ENCODE measurements around the gene DDX20.
"Not testable (repeated sequence)": the region's sequence is repeated elsewhere in the genome, so short reads cannot be mapped to it uniquely, and the experiment has no call there.

The DDX20 gene

DNA sequence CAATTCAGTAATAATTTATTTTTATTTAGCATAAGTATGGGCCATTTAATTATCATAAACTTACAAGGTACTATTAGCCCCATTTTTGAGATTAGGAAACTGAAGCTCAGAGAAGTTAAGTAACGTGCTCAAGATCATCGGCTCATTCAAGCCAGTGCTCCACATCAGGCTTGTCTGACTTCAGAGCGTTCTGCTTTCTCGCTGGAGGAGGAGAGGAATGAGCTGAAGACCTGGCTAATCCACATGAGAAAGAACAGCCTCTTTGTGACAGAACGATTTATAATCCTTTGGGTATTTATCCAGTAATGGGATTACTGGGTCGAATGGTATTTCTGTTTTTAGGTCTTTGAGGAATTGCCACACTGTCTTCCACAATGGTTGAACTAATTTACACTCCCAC lies 39.7 kb downstream of the DDX20 start:
- no peak for DNase-seq

DNA sequence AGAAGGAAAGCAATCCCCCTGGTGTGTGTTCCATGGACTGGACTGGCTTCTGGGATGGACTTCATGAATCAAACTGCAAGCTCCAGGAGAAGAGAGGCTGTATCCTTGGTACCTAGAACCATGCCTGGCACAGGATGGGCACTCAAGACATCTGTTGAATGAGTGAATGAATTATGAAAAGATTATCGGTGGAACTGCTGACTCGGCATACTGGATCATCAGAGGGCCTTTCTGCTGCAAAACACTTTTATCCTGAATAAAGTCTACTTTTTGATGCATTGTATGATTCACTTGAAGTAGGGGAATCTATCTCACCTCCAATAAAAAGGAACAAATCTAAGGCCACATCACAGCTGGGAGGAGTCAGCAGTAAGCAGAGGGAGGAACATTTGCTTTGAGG lies 42.9 kb downstream of the DDX20 start:
- no peak for DNase-seq

DNA sequence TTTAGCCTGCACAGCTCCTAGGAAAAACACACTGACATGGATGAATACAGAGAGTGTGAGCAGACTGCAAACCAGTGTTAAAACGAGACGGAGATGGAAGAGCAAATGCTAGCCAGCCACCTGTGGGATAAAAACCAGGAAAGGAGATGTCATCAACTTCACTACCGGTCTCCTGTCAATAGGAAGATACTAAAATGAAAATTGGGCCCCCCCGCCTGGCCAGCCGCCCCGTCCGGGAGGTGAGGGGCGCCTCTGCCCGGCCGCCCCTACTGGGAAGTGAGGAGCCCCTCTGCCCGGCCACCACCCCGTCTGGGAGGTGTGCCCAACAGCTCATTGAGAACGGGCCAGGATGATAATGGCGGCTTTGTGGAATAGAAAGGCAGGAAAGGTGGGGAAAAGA lies 44.0 kb downstream of the DDX20 start:
- DNase-seq, result not testable (repeated sequence)

DNA sequence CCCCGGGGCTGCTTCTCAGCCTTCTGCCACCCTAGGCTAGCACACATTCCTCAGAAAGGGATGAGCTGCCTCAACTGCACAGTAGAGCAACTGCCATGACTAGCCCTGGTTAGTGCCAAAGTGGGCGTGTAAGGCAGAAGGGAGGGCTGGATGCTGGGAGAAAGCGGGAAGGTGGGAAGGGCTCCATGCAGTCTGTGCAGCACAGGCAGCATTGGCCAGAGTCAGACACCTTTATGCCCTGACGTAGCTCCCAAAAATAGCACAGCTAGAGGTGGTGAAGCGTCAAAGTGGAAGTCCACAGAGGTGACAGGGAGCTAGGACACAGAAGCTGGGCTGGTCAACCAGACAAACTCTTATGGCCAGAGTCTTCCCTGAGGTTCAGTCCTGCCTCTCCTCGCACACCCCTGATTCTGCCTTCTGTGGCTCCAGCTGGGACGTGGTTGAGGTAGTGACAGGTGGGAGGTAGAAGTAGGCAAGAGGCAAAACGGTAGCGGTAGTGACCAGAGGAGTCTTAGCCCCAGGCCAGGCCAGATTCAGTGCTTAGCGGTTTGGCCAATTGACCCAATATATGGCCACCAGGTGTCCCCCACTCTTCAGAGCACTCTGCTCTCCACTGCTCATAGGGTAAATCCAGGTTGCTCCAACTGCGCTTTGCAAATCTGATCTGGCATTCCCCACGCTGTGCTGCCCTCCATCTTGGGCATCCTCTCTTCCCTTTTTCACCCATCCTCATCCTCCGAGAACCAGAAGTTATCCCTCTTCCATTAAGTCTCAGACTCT lies 45.6 kb downstream of the DDX20 start:
- DNase-seq, result no peak

DNA sequence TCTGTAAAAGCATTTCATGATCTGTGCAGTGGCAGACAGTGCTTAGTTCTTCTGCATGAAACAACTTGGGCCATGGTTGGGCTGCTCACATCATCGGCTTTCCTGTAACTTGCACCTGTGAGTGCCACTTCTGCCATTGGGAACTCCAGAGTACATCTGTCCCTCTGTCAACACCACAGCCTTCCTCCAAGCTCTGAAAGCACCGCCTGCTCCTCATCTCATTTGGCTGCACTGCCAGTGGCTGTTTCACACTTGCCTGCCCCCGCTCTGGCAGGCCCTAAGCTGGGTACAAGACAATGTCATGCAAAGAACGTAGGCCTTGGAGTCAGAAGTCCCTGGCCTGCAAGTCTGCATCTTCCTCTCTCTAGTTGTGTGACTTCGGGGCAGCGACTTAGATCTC lies 46.4 kb downstream of the DDX20 start:
- DNase-seq, result no peak

DNA sequence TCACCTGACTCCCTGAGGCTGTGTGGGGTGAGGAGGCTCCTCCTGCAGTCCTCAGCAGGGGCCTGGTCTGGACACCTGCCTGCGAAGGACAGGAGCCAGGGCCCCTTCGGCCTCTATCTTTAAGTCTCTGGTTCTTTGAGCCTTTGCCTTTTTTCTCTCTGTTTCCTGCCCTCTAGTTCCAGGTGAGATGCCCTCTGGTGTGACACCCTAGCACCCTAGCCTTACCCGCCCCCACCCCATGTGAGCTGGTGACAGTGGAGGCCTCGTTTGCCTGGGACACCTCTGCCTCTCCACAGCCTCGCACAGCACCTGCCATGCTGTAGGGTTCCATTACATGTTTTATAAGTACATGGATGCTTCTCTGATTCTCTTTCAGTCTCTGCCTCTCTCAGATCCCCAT lies 47.3 kb downstream of the DDX20 start:
- no peak for DNase-seq

DNA sequence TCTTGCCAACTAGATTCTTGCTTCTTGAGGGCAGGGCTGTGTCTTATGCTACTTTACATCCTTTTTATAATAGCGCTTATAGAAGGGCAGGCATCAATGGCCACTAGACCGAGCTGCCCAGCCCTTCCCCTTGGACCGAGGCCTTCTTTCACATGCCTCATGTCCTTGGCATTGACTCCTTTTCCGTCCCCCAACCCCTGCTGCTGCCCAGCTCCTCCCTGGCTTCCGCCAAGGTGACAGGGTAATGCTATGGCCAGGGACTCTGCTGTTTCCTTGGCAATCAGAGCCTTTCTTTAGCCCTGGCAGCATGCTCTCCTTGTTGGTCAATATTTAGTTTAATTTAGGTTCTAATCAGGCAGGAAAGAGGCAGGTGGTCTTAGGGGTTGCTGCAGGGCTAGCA lies 48.2 kb downstream of the DDX20 start:
- DNase-seq, result no peak

DNA sequence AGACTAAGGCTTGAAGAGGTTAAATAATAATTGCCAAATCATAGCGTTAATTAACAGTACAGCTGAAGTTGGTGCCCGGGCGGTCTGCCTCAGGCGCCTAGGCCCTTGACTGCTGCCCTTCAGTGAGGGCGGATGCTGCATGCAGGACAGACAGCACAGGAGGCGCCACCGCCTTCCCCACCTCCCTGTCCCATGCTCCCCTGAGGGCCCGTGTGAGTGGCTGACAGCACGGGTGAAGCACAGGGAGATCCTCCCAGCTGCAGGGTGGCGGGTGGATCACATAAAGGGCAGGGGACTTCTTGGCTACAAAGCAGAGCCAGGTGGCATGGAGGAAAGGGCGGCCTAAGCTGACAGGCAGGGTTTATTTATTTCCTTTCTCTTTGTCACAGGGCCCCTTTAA lies 49.1 kb downstream of the DDX20 start:
- peak; percentile 72 for DNase-seq

DNA sequence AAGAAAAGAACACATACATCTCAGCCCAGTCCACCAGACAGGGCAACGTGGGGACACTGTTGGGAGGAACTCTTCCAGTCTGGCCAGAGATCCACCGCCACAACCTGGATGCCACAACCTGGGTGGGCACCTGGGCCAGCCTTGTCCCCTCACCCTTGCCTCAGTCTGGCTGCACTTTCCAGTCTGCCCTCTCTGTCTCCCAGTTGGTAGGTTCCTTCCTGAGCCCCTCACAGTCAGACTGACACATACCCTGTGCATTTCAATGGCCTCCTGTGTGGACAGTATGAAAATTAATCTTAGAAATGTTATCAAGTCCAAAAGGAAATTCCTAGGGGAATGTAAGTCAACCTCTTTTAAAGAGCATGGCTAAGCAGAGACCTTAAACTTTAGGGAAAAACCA lies 49.5 kb downstream of the DDX20 start:
- DNase-seq, result no peak

DNA sequence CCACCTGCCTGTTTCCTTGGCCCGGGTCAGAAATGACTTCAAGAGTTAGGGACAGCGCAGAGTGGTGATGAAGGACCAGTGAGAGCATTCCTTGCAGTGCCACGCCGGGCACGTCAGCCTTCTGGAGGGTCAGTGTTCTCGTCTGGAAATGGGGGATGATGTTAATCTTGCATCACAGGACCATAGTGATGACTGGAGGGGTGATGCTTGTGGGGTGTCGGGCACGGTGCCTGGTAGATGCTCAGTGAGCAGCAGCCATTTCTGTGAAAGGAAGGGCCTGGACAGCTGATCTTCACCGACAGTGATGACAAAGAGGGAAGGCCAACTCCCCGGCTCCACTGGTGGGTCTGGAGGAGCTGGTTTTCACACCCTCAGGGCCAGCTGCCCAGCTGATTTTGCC lies 56.2 kb downstream of the DDX20 start:
- DNase-seq, result no peak

DNA sequence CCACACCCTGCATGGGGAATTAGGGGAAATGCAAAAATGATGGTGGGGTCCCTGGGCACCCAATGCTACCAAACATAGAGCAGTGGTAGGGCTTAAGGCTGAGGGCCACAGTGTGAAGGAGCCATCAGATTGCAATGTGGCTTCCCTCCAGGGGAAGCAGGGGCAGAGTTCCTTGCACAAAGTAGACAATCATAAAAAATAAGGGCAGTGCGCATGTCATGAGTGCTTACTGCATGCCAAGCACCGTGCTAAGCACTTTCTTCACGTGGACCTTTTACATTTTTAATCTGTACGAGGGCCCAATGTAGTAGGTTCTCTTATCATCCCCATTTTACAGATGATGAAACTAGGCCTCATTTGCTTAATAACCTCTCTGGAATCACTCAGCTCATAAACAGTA lies 56.6 kb downstream of the DDX20 start:
- no peak for DNase-seq

DNA sequence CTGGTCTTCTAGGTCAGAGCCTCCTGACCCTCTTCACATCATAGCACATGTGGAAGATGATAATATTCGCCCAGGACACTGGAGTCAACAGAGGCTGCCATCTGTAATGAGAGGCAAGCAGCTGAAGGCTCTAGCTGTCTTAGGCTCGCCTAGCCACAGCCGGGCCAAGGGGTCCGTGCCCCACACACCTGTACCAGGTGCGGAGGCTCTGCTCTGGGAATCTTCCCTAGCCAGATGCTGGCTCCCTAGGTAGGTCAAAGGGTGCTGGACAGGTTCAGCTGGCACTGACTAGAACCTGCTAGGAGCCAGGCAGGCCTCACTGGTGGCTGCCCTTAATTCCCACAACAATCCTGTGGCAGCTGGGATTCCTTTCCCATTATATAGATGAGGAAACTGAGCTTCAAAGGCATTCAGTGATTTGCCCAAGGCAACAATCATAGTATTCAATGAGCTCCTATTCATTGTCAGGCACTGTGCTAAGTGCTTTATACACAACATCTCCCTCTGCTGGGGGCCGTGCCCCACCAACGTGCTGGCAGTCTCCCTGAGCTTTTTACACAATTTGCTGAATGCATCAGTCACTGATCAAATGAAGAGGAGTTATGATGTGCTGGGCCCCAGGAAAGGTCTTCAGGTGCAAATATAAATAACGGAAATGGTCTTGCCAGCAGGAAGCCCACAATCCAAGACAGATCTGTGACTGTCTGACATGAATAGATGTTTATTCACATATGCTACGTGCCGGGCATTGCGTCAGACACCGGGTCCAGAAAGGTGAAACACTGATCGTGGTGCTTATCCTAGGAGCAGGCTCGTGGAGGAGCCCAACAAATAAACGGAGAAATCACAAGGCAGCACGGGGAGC lies 58.0 kb downstream of the DDX20 start:
- DNase-seq, result peak; percentile 39

DNA sequence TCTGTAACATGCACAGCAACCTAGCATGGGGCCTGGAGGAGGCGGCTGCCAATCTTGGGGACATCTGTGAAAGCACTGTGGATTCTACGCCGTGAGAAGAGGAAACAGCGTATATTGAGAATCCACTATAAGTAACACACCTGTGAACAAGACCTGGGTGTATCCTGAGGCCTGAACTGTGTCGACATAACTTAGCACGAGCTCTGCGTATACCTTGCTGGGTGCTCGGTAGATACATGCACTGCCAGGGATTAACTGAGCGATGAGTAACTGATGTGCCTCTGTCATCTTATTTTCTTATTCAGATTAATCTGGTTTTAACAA lies 58.6 kb downstream of the DDX20 start:
- no peak for DNase-seq

DNA sequence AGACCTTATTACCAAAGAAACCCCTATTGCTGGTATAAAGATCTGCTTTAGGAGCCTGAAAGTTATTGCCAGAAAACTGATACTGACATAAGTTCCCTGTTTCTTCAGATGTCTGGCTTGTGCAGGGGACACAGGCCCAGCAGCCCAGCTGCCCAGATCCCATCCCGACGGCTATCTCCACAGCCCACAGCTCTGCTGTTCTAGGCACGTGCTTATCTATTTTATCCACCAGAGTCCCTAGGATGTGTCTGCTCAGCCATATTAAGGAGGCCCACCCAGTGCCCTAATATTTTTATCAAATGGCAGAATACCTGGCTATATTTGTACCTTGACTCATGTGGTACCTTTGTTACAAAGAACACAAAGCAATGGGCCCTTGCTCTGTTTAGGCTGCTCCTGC lies 58.9 kb downstream of the DDX20 start:
- no peak for DNase-seq
